Trophoblast cell (in vitro differentiated cells and primary cell): ENCODE measurements around the gene HAGHL.
A peak's percentile ranks its signal among the peaks of the same experiment; 100 is the strongest.

Source experiments
- DNase-seq, 2 donors: peaks; one replicate each; pipeline ENCODE4 v3.0.0-alpha.2; 2016
- H2AFZ ChIP-seq: 2 replicates; pipeline ENCODE4 v1.6.1; 2013; ENCODE audit warnings: low read length, moderate library complexity, mild to moderate bottlenecking; ENCODE audit not compliant: insufficient read depth, poor library complexity
- H2AK5ac ChIP-seq: 2 replicates; pipeline ENCODE4 v1.6.1; 2013; ENCODE audit warnings: mild to moderate bottlenecking, low read length
- H2BK120ac ChIP-seq: 2 replicates; pipeline ENCODE4 v1.6.1; 2013; ENCODE audit warnings: low read length, mild to moderate bottlenecking, moderate library complexity; ENCODE audit not compliant: insufficient read depth, poor library complexity
- H2BK12ac ChIP-seq: 2 replicates; pipeline ENCODE4 v1.6.1; 2013; ENCODE audit warnings: mild to moderate bottlenecking, low read length, moderate library complexity
- H2BK5ac ChIP-seq: 2 replicates; pipeline ENCODE4 v1.6.1; 2013; ENCODE audit warnings: low read length, low read depth, moderate library complexity, mild to moderate bottlenecking; ENCODE audit not compliant: poor library complexity
- H3K14ac ChIP-seq: 2 replicates; pipeline ENCODE4 v1.6.1; 2013; ENCODE audit warnings: mild to moderate bottlenecking, low read length
- H3K18ac ChIP-seq: 2 replicates; pipeline ENCODE4 v1.6.1; 2013; ENCODE audit warnings: mild to moderate bottlenecking, low read length
- H3K23ac ChIP-seq: 2 replicates; pipeline ENCODE4 v1.6.1; 2013; ENCODE audit warnings: low read length
- H3K27ac ChIP-seq: 2 replicates; pipeline ENCODE4 v1.5.1; 2013; ENCODE audit warnings: low read depth, mild to moderate bottlenecking, inconsistent platforms, low read length, moderate library complexity
- H3K27me3 ChIP-seq: 2 replicates; pipeline ENCODE4 v1.6.1; 2013; ENCODE audit warnings: inconsistent platforms, mild to moderate bottlenecking, low read length, moderate library complexity; ENCODE audit not compliant: insufficient read depth
- H3K36me3 ChIP-seq, 2 experiments: 1 replicate in 1 of 2; 2 replicates in 1 of 2; pipeline ENCODE4 v1.6.1; 2013; ENCODE audit warnings: low read length in 2 of 2, mild to moderate bottlenecking in 2 of 2, moderate library complexity in 1 of 2; ENCODE audit not compliant: insufficient read depth in 2 of 2, control insufficient read depth in 1 of 2
- H3K4ac ChIP-seq: 2 replicates; pipeline ENCODE4 v1.6.1; 2013; ENCODE audit warnings: low read depth, mild to moderate bottlenecking, low read length, moderate library complexity
- H3K4me1 ChIP-seq, 2 experiments: 1 replicate in 1 of 2; 2 replicates in 1 of 2; pipeline ENCODE4 v1.6.1; 2013; ENCODE audit warnings: low read length in 2 of 2, mild to moderate bottlenecking in 2 of 2, moderate library complexity in 1 of 2; ENCODE audit not compliant: insufficient read depth in 2 of 2, control insufficient read depth in 1 of 2
- H3K4me2 ChIP-seq: 2 replicates; pipeline ENCODE4 v1.6.1; 2013; ENCODE audit warnings: inconsistent platforms, mild to moderate bottlenecking, low read length, moderate library complexity
- H3K4me3 ChIP-seq: 2 replicates; pipeline ENCODE4 v1.5.1; 2013; ENCODE audit warnings: mild to moderate bottlenecking, low read depth, low read length, inconsistent platforms
- H3K79me1 ChIP-seq: one replicate; pipeline ENCODE4 v1.6.1; 2013; ENCODE audit warnings: low read length
- H3K79me2 ChIP-seq: 2 replicates; pipeline ENCODE4 v1.6.1; 2013; ENCODE audit warnings: low read length, mild to moderate bottlenecking; ENCODE audit not compliant: control insufficient read depth, insufficient read depth, poor library complexity
- H3K9ac ChIP-seq: 2 replicates; pipeline ENCODE4 v1.6.1; 2013; ENCODE audit warnings: mild to moderate bottlenecking, low read length
- H3K9me3 ChIP-seq: 2 replicates; pipeline ENCODE4 v1.6.1; 2013; ENCODE audit warnings: low read depth, mild to moderate bottlenecking, control low read depth, inconsistent platforms, low read length; ENCODE audit not compliant: insufficient read depth
- H4K12ac ChIP-seq: 2 replicates; pipeline ENCODE4 v1.6.1; 2013; ENCODE audit warnings: low read depth, mild to moderate bottlenecking, low read length, moderate library complexity
- H4K8ac ChIP-seq: 2 replicates; pipeline ENCODE4 v1.6.1; 2013; ENCODE audit warnings: low read depth, mild to moderate bottlenecking, low read length, moderate library complexity
- H4K91ac ChIP-seq: one replicate; pipeline ENCODE4 v1.6.1; 2013; ENCODE audit warnings: low read depth, mild to moderate bottlenecking, low read length, moderate library complexity
- WGBS: extraction: QIAGEN DNeasy Blood & Tissue Kit; methylation state at CpG from one replicate; pipeline ENCODE4 v1.1.7; 2013; ENCODE audit warnings: missing lambda C conversion rate; ENCODE audit not compliant: insufficient read length, insufficient coverage; ENCODE audit errors: extremely low coverage; 5-methylcytosine and 5-hydroxymethylcytosine counted together

The HAGHL gene

DNA sequence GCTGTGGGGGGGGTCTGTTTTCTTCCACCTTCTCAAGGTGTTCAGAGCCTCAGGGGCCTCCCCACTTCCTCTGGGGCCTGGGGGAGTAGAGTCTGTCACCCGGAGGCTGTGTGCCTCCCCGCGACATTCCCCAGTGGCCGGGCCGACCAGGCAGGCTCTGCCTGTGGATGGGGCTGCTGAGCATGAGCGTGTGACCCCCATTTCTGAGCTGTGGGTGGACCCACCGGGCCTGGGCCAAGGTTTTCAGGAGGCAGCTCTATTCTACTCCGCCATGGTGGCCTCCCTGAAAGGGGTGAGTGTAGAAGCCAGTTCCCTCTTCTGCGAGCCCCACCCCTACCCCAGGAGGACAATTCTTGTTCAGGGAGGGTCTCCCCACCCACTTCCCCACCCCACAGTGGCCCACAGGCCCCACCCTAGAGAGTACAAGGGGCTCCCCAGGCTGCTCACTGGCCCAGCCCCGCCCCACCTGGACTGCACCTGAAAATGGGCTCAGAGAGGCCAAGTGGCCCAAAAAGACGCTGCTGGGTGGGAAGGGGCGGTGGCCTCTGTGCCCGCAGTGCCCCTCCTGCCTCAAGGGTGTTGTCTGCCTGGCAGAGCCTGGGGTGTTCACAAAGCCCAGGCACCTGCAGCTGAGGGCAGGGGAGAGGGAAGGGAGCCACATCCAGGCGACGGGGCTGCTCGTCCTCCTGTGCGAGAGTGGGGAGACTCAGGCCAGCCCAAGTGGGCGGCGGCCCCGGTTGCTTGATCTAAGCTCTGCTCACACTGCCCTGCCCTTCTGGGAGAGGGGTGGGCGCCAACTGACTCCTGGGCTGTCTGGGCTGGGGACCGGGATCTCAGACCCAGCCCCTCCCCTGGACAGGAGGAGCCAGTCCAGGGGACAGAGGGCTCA, 35.0 kb downstream of the HAGHL start:
- no peaks in the 10 kb centered on the region for H3K27me3 ChIP-seq
- no peak overlapping the region for H2BK5ac ChIP-seq
- no peak overlapping the region for H2BK120ac ChIP-seq
- no peak overlapping the region for H3K4me3 ChIP-seq
- no peak overlapping the region for H4K91ac ChIP-seq
- H3K4ac ChIP-seq: no peak overlapping the region
- no peak overlapping the region for H3K23ac ChIP-seq
- no CpG with 5 or more reads among the region's 22 CpGs for WGBS
- no peak overlapping the region for H2AFZ ChIP-seq
- H2AK5ac ChIP-seq: no peak overlapping the region
- no peak overlapping the region for H3K9ac ChIP-seq
- H3K36me3 ChIP-seq: no peaks in the 10 kb centered on the region
- no peak overlapping the region for H3K18ac ChIP-seq
- H3K4me2 ChIP-seq: no peak overlapping the region
- H2BK12ac ChIP-seq: no peak overlapping the region
- no peak for DNase-seq
- no peak overlapping the region for H3K27ac ChIP-seq
- peaks cover 12% of the 10 kb centered on the region in 2 experiments for H3K4me1 ChIP-seq
- no peaks in the 10 kb centered on the region for H3K79me2 ChIP-seq
- peaks cover 4% of the 10 kb centered on the region for H3K9me3 ChIP-seq
- H4K8ac ChIP-seq: no peak overlapping the region
- peaks cover 3% of the 10 kb centered on the region for H3K79me1 ChIP-seq
- H4K12ac ChIP-seq: no peak overlapping the region
- H3K14ac ChIP-seq: no peak overlapping the region

DNA sequence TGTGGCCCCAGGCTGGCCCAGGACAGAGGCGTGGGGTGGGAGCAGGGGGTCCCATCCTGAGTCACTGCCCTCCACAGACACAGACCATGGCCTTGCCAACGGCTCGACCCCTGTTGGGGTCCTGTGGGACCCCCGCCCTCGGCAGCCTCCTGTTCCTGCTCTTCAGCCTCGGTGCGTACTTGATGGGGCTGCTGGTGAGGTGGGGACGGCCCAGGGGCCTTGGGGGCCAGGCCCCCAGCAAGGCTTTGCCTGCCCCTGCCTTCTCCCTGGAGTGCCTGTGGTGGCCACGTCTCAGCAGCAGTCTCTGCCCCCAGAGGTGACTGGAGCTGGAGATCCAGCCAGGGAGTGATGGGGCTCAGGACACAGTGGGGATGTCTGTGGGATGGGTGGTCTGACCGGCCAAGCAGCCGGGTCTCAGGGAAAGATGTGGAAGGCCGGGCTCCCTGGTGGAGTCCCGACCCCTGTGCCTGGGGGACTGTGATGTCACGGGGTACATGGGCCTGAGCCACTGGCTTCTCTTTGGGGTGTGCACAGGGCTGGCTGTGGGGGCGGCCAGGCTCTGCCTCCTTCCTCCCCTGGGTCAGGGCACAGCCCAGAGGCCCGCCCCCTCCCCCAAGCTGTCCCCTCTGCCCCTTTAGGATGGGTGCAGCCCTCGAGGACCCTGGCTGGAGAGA, 35.8 kb downstream of the HAGHL start:
- H2AK5ac ChIP-seq: no peak overlapping the region
- H2BK120ac ChIP-seq: no peak overlapping the region
- no peak overlapping the region for H2AFZ ChIP-seq
- no CpG with 5 or more reads among the region's 17 CpGs for WGBS
- no peak overlapping the region for H2BK12ac ChIP-seq
- H3K9ac ChIP-seq: no peak overlapping the region
- H3K14ac ChIP-seq: no peak overlapping the region
- no peak overlapping the region for H2BK5ac ChIP-seq
- H3K4me3 ChIP-seq: no peak overlapping the region
- H3K27me3 ChIP-seq: no peaks in the 10 kb centered on the region
- no peak overlapping the region for H3K4ac ChIP-seq
- no peak overlapping the region for H4K12ac ChIP-seq
- H3K79me1 ChIP-seq: peaks cover 3% of the 10 kb centered on the region
- peaks cover 4% of the 10 kb centered on the region for H3K9me3 ChIP-seq
- no peak overlapping the region for H4K8ac ChIP-seq
- H3K27ac ChIP-seq: no peak overlapping the region
- H3K36me3 ChIP-seq: no peaks in the 10 kb centered on the region
- H3K23ac ChIP-seq: no peak overlapping the region
- H3K18ac ChIP-seq: no peak overlapping the region
- no peak overlapping the region for H4K91ac ChIP-seq
- no peaks in the 10 kb centered on the region for H3K79me2 ChIP-seq
- peaks cover 12% of the 10 kb centered on the region in 2 experiments for H3K4me1 ChIP-seq
- no peak for DNase-seq
- no peak overlapping the region for H3K4me2 ChIP-seq

DNA sequence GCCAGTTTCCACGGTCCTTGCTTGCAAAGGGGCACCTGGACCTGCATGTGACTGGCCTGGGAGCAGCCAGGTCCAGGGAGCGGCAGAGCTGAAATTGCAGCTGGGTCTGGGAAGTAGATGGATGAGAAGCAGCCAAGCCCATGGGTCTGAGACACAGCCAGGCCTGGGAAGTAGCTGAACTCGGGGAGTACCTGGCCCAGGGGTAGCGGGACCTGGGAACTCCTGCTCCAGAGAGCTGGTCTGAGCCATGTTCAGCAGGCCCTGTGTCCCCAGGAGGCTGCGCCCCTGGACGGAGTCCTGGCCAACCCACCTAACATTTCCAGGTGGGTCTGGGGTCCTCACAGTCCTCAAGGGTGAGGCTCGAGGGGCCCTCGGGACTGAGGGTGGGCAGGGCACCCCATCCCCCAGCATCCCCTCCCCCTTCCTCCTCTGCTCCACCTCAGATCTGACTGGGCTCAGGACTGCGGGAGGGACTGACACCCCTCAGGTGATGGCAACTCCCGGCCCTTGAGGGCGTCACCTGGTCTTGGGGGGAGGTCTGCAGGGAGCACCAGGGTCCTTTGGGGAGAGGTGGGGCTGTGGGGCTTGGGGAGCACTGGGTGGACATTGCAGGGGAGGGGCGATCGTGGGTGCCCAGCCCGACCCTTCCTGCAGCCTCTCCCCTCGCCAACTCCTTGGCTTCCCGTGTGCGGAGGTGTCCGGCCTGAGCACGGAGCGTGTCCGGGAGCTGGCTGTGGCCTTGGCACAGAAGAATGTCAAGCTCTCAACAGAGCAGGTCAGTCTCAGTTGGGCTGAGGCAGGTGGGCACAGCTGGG, 36.7 kb downstream of the HAGHL start:
- H3K27me3 ChIP-seq: no peaks in the 10 kb centered on the region
- H3K9me3 ChIP-seq: peaks cover 4% of the 10 kb centered on the region
- H3K36me3 ChIP-seq: no peaks in the 10 kb centered on the region
- H4K8ac ChIP-seq: no peak overlapping the region
- no peak overlapping the region for H2BK120ac ChIP-seq
- no peak overlapping the region for H4K12ac ChIP-seq
- peak overlapping the region; percentile 14 for H3K4me3 ChIP-seq
- H3K79me1 ChIP-seq: peaks cover 3% of the 10 kb centered on the region
- no peak overlapping the region for H2BK5ac ChIP-seq
- H3K14ac ChIP-seq: no peak overlapping the region
- H2BK12ac ChIP-seq: no peak overlapping the region
- H4K91ac ChIP-seq: no peak overlapping the region
- H3K9ac ChIP-seq: no peak overlapping the region
- no peak for DNase-seq
- no peak overlapping the region for H3K27ac ChIP-seq
- no peak overlapping the region for H3K23ac ChIP-seq
- no peak overlapping the region for H3K4ac ChIP-seq
- WGBS: no CpG with 5 or more reads among the region's 21 CpGs
- no peak overlapping the region for H3K18ac ChIP-seq
- no peak overlapping the region for H2AK5ac ChIP-seq
- H3K79me2 ChIP-seq: no peaks in the 10 kb centered on the region
- no peak overlapping the region for H3K4me2 ChIP-seq
- no peak overlapping the region for H2AFZ ChIP-seq
- peaks cover 12% of the 10 kb centered on the region in 2 experiments for H3K4me1 ChIP-seq

DNA sequence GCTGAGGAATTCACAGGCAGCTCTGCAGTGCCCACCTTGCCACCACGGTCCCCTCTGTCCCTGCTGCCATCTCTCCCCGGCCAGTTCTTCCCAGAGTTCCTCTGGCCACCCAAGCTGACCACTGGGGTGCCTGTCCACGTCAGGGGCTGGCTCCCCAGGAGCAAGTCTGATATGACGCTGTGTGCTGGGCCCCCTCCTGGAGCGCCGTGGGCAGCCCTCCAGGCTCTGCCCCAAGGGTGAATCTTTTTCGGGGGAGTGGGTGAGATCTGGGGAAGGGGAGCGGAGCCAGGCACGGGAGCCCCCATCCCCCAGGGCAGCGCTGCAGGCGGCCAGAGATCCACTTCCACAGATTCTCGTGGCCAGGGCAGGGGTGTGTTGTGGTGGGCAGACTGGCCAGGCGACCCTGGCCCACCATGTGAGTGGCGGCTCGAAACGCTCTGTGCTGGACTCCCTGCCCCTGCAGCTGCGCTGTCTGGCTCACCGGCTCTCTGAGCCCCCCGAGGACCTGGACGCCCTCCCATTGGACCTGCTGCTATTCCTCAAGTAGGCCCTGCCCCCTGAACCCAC, 37.4 kb downstream of the HAGHL start:
- H4K8ac ChIP-seq: no peak overlapping the region
- no peak overlapping the region for H3K9ac ChIP-seq
- H2AFZ ChIP-seq: no peak overlapping the region
- no peak overlapping the region for H3K14ac ChIP-seq
- H4K91ac ChIP-seq: no peak overlapping the region
- no peak overlapping the region for H4K12ac ChIP-seq
- no peak overlapping the region for H2BK5ac ChIP-seq
- H3K4me2 ChIP-seq: no peak overlapping the region
- H3K4ac ChIP-seq: no peak overlapping the region
- H3K23ac ChIP-seq: no peak overlapping the region
- H2AK5ac ChIP-seq: no peak overlapping the region
- no peaks in the 10 kb centered on the region for H3K27me3 ChIP-seq
- H2BK12ac ChIP-seq: no peak overlapping the region
- no peaks in the 10 kb centered on the region for H3K36me3 ChIP-seq
- H2BK120ac ChIP-seq: no peak overlapping the region
- peaks cover 1% of the 10 kb centered on the region for H3K79me1 ChIP-seq
- DNase-seq: no peak
- H3K18ac ChIP-seq: no peak overlapping the region
- WGBS: no CpG with 5 or more reads among the region's 20 CpGs
- H3K27ac ChIP-seq: no peak overlapping the region
- peaks cover 4% of the 10 kb centered on the region for H3K9me3 ChIP-seq
- H3K4me1 ChIP-seq: peaks cover 12% of the 10 kb centered on the region in 2 experiments
- no peaks in the 10 kb centered on the region for H3K79me2 ChIP-seq
- no peak overlapping the region for H3K4me3 ChIP-seq
